ENCODE results near the gene CCDC88B. TPM values are rescaled to one million over a fixed set of nuclear protein-coding genes. Genes with fewer than 3 reads are reported as not detected.

CCDC88B gene
- total and polyA plus RNA-seq, 10 of the 15 experiments (the other 5 are each of a cell fraction or from before 2014, with no cell fraction given): 0.24 to 66.0 (median 19.2) TPM

GRCh38 chr11:64334764-64335735 is 5.0 kb upstream of the CCDC88B start (continued):
- TF ChIP-seq RAD21 (IDR thresholded peaks at IDR 0.05; ENCODE audit: insufficient read depth, low read depth, low read length) (no peak), MYC (IDR thresholded peaks at IDR 0.05; ENCODE audit: insufficient read depth, insufficient read length, insufficient replicate concordance, low read length, severe bottlenecking) (no peak), FOXM1 (IDR thresholded peaks at IDR 0.05; ENCODE audit: low read depth, low read length) (no peak), BACH1 (IDR thresholded peaks at IDR 0.05; ENCODE audit: borderline replicate concordance) (peak; percentile 21; the same call in 1 of the 2 replicates), NRF1 (conservative IDR thresholded peaks at IDR 0.05; ENCODE audit: low read depth, low read length) (no peak), SIX5 (IDR thresholded peaks at IDR 0.05; ENCODE audit: low read depth, low read length, severe bottlenecking) (no peak), ZBTB33 (IDR thresholded peaks at IDR 0.05) (no peak), MAX (IDR thresholded peaks at IDR 0.05; ENCODE audit: low read depth, low read length) (no peak), CBFB (IDR thresholded peaks at IDR 0.05; ENCODE audit: low read depth) (0 out of 2 replicates have a peak, but pooled peaks have one; percentile 33), EED (IDR thresholded peaks at IDR 0.05; ENCODE audit: low read depth) (peak; percentile 90), YBX1 (IDR thresholded peaks at IDR 0.05) (no peak), REST (IDR thresholded peaks at IDR 0.05; ENCODE audit: low read depth, low read length) (no peak), SREBF1 (IDR thresholded peaks at IDR 0.05; ENCODE audit: low read length) (no peak), BCL11A (IDR thresholded peaks at IDR 0.05; ENCODE audit: low read depth, low read length) (no peak), STAT1 (conservative IDR thresholded peaks at IDR 0.05) (no peak), RELB (IDR thresholded peaks at IDR 0.05; ENCODE audit: low read depth) (no peak), SUPT20H (IDR thresholded peaks at IDR 0.05; ENCODE audit: borderline replicate concordance, control insufficient read depth, low read depth, low read length) (no peak)
